ENCODE measurements around the gene GIMAP7.
"Not testable (repeated sequence)": the region's sequence is repeated elsewhere in the genome, so short reads cannot be mapped to it uniquely, and the experiment has no call there.

The GIMAP7 gene

GRCh38 chr7:150514748-150515222, at the start of gene GIMAP7:
Gene GIMAP7, plus strand, starts transcription at chr7:150514872. Its CDS starts 5,103 bp downstream, at chr7:150519975.
- no peak for DNase-seq (ENCODE audit: low read depth)

GRCh38 chr7:150464962-150465361, 49.7 kb upstream of the GIMAP7 start:
- DNase-seq (ENCODE audit: low read depth) = no peak

- DNase-seq (ENCODE audit: low read depth) = no peak
Observed at GRCh38 chr7:150465414-150465813, 49.3 kb upstream of the GIMAP7 start.

- no peak for DNase-seq (ENCODE audit: low read depth)
Observed at GRCh38 chr7:150466477-150466876, 48.2 kb upstream of the GIMAP7 start.

- DNase-seq (ENCODE audit: low read depth) = no peak
Observed at GRCh38 chr7:150468241-150468640, 46.4 kb upstream of the GIMAP7 start.

GRCh38 chr7:150471886-150472285, 42.8 kb upstream of the GIMAP7 start:
- no peak for DNase-seq (ENCODE audit: low read depth)

- no peak for DNase-seq (ENCODE audit: low read depth)
Observed at GRCh38 chr7:150473902-150474301, 40.8 kb upstream of the GIMAP7 start.

GRCh38 chr7:150476285-150476684, 38.4 kb upstream of the GIMAP7 start:
- DNase-seq (ENCODE audit: low read depth) = no peak

- DNase-seq (ENCODE audit: low read depth) = no peak
Observed at GRCh38 chr7:150476819-150477631, 37.6 kb upstream of the GIMAP7 start.

- no peak for DNase-seq (ENCODE audit: low read depth)
Observed at GRCh38 chr7:150479023-150479716, 35.5 kb upstream of the GIMAP7 start.

- DNase-seq (ENCODE audit: low read depth) = no peak
Observed at GRCh38 chr7:150481186-150481920, 33.3 kb upstream of the GIMAP7 start.

- no peak for DNase-seq (ENCODE audit: low read depth)
Observed at GRCh38 chr7:150481922-150482321, 32.8 kb upstream of the GIMAP7 start.

- DNase-seq (ENCODE audit: low read depth) = not testable (repeated sequence)
Observed at GRCh38 chr7:150483514-150483913, 31.2 kb upstream of the GIMAP7 start.

- not testable (repeated sequence) for DNase-seq (ENCODE audit: low read depth)
Observed at GRCh38 chr7:150484071-150484470, 30.6 kb upstream of the GIMAP7 start.

GRCh38 chr7:150487625-150488024, 27.0 kb upstream of the GIMAP7 start:
- DNase-seq (ENCODE audit: low read depth) = no peak

GRCh38 chr7:150489782-150490181, 24.9 kb upstream of the GIMAP7 start:
- no peak for DNase-seq (ENCODE audit: low read depth)

GRCh38 chr7:150493442-150493841, 21.2 kb upstream of the GIMAP7 start:
- DNase-seq (ENCODE audit: low read depth) = not testable (repeated sequence)

- no peak for DNase-seq (ENCODE audit: low read depth)
Observed at GRCh38 chr7:150502519-150502918, 12.2 kb upstream of the GIMAP7 start.

- DNase-seq (ENCODE audit: low read depth) = no peak
Observed at GRCh38 chr7:150503155-150503554, 11.5 kb upstream of the GIMAP7 start.

GRCh38 chr7:150503581-150503980, 11.1 kb upstream of the GIMAP7 start:
- DNase-seq (ENCODE audit: low read depth) = no peak

GRCh38 chr7:150507947-150508602, 6.6 kb upstream of the GIMAP7 start:
- DNase-seq (ENCODE audit: low read depth) = no peak

- no peak for DNase-seq (ENCODE audit: low read depth)
Observed at GRCh38 chr7:150511048-150511447, 3.6 kb upstream of the GIMAP7 start.

Measured in CMK (cell line).